HG03103 (cell line): ENCODE results near the gene NFIX.

ENCODE experiments used
- ATAC-seq: cut with Tn5 transposase; IDR thresholded peaks from one replicate; pipeline ENCODE4 v1.9.1; 2021; ENCODE audit warnings: low read depth; ENCODE audit not compliant: unreplicated experiment

Gene NFIX

GRCh38 chr19:13087795-13088537, 92.7 kb downstream of the NFIX start:
- ATAC-seq, result no peak

GRCh38 chr19:13089139-13089856, 94.0 kb downstream of the NFIX start:
- ATAC-seq, result no peak

- ATAC-seq, result no peak
Observed at GRCh38 chr19:13089857-13090507, 94.7 kb downstream of the NFIX start.

- ATAC-seq, result no peak
Observed at GRCh38 chr19:13090511-13091231, 95.4 kb downstream of the NFIX start.

- no peak for ATAC-seq
Observed at GRCh38 chr19:13091400-13092157, 96.3 kb downstream of the NFIX start.

- ATAC-seq, result no peak
Observed at GRCh38 chr19:13092158-13092543, 96.9 kb downstream of the NFIX start.

GRCh38 chr19:13092606-13093235, 97.4 kb downstream of the NFIX start:
- no peak for ATAC-seq

- no peak for ATAC-seq
Observed at GRCh38 chr19:13093407-13094105, 98.3 kb downstream of the NFIX start.

- no peak for ATAC-seq
Observed at GRCh38 chr19:13094106-13094504, 98.8 kb downstream of the NFIX start.

GRCh38 chr19:13094771-13095392, 99.6 kb downstream of the NFIX start:
- ATAC-seq, result no peak

GRCh38 chr19:13095393-13095784, 100.1 kb downstream of the NFIX start:
- ATAC-seq, result no peak

- no peak for ATAC-seq
Observed at GRCh38 chr19:13095934-13096927, 101.0 kb downstream of the NFIX start.

- no peak for ATAC-seq
Observed at GRCh38 chr19:13097033-13097462, 101.8 kb downstream of the NFIX start.

GRCh38 chr19:13097463-13098258, 102.4 kb downstream of the NFIX start:
- no peak for ATAC-seq

- ATAC-seq, result no peak
Observed at GRCh38 chr19:13098277-13099072, 103.2 kb downstream of the NFIX start.
